NCI-H1930 (cell line): Measurements from ENCODE around the gene CLEC12A.
"Not testable (repeated sequence)": the region's sequence is repeated elsewhere in the genome, so short reads cannot be mapped to it uniquely, and the experiment has no call there.

ENCODE experiments used
- DNase-seq, 2 experiments: peaks; one replicate each; lab custom pipeline; 2025; lab: John Stamatoyannopoulos, UW

Gene CLEC12A

GRCh38 chr12:9969673-9970072 lies 1.5 kb upstream of the CLEC12A start:
- peak in 1 of 2 experiments; percentile 73 for DNase-seq

DNA sequence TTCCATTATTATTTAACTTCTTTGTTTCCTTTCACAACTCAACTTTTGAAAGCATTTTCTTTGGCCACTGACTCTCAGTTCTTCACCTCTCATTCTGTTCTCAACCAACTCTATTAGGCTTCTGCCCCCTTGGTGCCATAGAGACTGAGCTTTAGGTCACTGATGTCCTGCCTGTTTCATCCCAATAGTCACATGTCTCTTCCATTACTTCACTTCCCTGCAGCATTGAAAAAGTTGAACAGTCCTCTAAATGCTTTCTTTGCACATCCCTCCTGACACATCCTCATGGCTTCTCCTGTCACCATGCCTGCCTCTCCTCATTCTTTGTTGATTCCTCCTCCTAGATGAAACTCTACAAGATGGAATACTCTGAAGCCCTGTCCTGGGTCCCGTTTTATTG lies 2.7 kb downstream of the CLEC12A start:
- DNase-seq: no peak

DNA sequence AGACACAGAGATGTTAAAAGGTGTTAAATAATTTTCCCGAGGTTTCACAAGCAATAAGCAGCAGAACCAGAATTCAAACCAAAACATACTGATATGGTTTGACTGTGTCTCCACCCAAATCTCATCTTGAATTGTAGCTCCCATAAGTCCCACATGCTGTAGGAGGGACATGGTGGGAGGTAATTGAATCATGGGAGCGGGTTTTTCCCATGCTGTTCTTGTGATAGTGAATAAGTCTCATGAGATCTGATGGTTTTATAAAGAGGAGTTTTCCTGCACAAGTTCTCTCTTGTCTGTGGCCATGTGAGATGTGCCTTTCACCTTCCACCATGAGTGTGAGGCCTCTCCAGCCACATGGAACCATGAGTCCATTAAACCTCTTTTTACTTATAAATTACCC lies 3.5 kb downstream of the CLEC12A start:
- not testable (repeated sequence) for DNase-seq

DNA sequence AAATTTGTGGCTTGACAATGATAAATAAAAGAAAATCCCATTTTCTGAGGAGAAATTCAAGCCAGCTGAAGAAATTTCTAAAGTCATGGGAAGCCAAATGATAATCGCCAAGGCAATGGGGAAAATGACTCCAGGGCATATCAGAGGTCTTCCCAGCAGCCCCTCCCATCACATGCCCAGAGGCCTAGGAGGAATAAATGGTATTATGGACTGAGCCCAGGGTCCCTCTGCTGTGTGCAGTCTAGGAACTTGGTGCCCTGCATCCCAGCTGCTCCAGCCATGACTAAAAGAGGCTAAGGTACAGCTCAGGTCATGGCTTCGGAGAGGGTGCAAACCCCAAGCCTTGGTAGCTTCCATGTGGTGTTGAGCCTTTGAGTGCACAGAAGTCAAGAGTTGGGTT lies 4.4 kb downstream of the CLEC12A start:
- no peak for DNase-seq

- not testable (repeated sequence) for DNase-seq
Observed at GRCh38 chr12:9976626-9977025, 5.4 kb downstream of the CLEC12A start.

DNA sequence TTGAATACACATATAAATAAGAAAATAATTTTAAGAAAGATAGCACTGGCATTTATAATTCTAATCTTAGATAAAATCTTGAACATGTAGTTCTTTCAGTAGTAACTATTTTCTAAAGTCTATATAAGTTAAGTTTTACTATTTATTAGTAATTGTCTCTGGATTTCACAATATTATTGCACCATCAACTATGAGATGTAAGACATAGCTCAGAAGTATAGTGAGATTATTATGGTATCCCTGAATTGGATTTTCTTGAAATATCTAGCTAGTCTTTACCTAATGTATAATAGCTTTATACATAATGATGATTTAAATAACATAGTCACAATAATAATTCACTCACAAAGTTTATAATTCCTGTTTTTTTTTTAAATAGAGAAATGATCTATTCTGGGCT lies 6.7 kb downstream of the CLEC12A start:
- no peak for DNase-seq

GRCh38 chr12:9980126-9980525 lies 8.9 kb downstream of the CLEC12A start:
- DNase-seq: no peak

DNA sequence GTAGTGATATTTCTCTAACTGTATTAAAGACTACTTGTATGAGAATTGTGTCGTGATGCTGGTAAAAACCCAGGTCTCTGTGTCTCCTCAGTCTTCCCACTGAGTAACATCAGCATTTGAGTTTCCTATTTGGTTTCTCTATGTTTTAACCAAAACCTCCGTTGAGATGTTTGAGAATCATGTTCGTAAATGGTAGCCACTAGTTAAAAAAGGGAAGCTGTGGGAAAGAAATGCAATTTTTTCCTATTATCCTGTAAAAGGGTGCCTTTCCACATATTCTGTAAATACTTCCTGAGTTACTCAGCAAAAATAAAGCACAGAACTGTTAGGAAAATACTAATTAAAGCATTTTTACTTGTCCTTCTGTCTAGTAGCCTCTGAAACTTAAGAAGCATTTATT lies 20.7 kb downstream of the CLEC12A start:
- DNase-seq: no peak

- DNase-seq: no peak
Observed at GRCh38 chr12:9992296-9992695, 21.1 kb downstream of the CLEC12A start.

- DNase-seq: no peak
Observed at GRCh38 chr12:9999016-9999415, 27.8 kb downstream of the CLEC12A start, which contains the start of gene CLEC1B. Gene CLEC1B, minus strand, starts transcription at chr12:9999121. Its CDS starts 21 bp downstream, at chr12:9999100.

DNA sequence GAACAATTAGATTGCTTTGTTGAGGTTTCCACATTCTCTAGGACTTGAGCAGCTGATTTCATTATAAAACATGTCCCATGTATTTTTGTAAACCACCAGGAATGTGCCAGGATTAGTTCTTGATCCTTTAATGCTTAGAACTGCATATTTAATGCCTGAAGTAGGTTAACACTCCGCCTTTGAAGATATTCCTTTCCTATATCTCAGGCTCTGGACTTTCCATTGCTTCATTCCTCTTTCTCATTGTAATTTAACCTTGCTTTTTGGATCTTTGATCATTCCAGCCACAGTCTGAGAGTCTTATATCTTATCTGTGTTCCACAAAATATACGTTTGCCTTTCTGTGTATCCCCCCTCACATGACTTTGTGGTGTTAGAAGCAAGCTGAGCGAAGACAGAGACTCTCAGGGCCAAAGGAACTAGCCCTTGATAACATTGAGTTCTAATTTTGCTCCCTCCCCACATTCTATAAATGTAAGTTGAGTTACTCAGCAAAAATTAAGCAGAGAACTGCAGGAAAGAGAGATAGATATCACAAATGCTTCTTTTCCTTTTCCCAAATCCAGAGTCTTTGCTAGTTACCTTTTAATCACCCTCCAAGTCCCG lies 30.1 kb downstream of the CLEC12A start:
- no peak for DNase-seq

GRCh38 chr12:10012630-10013330 lies 41.6 kb downstream of the CLEC12A start:
- DNase-seq: no peak

GRCh38 chr12:10015450-10015849 lies 44.2 kb downstream of the CLEC12A start:
- no peak for DNase-seq

- DNase-seq: no peak
Observed at GRCh38 chr12:10016881-10017280, 45.7 kb downstream of the CLEC12A start.

GRCh38 chr12:10018386-10018785 lies 47.2 kb downstream of the CLEC12A start:
- no peak for DNase-seq

DNA sequence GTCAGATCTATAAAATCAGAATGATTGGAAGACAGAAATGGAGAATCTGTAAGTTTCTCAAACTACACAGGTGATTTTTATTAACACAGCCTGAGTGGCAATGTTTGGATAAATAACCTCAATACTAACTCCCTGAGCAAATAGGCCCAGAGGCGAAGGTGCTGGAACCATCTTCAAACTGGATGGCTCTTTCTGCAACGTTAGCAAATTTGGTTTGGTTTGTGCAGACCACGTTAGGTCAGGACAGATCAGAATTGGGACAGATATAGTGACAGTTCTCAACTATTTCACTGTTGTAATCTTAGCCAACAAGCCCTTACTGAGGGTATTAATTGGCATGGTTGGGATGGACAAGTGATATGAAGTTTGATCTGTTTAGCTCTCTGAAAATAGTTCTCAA lies 50.1 kb downstream of the CLEC12A start:
- no peak for DNase-seq

- DNase-seq: no peak
Observed at GRCh38 chr12:10025236-10025635, 54.0 kb downstream of the CLEC12A start.

GRCh38 chr12:10026666-10027065 lies 55.5 kb downstream of the CLEC12A start:
- DNase-seq: not testable (repeated sequence)

DNA sequence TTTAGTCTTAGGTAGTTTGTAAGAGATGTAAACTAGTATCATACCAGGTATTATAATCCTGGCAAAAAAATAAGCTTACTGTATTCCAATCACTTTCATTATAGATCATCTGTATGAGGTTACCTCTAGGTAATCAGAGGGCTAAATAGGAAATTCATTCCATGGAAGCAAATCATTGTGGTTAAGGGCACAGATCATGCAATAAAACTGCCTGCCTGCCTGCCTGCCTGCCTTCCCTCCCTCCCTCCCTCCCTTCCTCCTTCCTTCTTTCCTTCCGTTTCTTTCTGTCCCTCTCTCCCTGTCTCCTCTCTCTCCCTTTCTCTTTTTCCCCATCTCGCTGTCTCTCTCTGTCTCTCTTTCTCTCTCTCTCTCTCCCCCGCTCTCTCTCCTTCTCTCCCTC lies 56.1 kb downstream of the CLEC12A start:
- no peak for DNase-seq

GRCh38 chr12:10027721-10028120 lies 56.5 kb downstream of the CLEC12A start:
- DNase-seq: no peak

DNA sequence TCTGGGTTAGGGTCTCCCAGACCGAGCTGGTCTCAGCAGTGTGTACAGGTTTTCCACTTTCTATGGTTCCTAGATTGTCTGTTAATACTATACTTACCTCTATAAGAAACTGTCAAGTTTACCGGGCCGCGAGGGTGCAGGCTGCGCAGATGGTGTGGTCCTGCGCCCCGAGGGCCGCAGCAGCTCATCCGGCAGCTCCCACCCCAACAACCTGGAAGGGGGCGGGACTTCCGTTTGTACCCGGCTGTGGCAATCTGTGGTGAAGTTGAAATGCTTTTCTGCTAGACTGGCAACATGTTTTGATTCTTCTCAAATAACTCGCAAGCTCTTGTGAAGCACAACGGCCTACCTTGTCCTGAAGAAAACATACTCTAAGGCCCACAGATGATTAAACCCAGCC lies 59.2 kb downstream of the CLEC12A start, which contains the start of gene CLEC9A:
TSS of gene CLEC9A (plus strand) at position 237 of the 400 bp plus-strand sequence. CDS start 22,006 bp downstream, outside the sequence.
- DNase-seq: no peak

DNA sequence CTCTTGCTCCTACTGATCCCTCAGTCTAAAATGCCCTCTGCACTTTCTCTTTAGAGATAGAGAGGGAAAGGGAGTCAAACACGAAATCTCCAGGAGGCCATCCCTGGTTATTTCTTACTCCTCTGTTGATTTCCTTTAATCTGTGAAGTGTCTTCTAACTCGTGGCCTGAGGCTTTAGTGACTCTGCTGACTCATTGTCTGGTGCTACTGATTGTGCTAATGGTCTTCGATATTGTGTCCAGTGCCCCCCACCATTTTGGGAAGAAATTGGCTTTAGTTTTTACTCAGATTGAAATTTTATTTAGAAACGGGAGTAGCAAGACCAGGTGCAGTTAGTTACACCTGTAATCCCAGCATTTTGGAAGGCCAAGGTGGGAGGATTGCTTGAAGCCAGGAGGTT lies 60.1 kb downstream of the CLEC12A start:
- no peak for DNase-seq

DNA sequence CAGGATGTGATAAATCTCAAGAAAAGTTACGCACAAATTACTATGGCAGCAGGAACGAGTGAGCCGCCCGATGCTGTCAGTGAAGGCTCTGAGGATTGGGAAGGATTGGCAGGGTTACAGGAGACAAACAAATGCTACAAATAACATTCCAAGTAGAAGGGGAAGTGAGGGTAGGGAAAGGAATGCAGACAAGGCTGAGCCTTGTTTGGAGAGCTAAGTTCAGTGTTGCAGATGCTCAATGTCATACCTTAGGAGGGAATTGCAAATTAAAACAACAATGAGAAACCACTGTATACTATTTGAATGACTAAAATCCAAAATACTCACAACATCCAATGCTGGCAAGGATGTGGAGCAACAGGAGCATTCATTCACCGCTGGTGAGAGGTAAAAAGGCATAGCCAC lies 60.6 kb downstream of the CLEC12A start:
- DNase-seq: no peak
